Endothelial cell of umbilical vein (primary cell): ENCODE data around the gene CNTROB. TPM values are rescaled to one million over a fixed set of nuclear protein-coding genes. Genes with fewer than 3 reads are reported as not detected.

ENCODE experiments used
- BruUV-seq: library from RNA; stranded (reverse); fragments of 400-500 nt; replicated peaks from 2 replicates; lab custom pipeline; 2021; lab: Mats Ljungman, UMichigan
- CTCF ChIA-PET: fragments of 300-600, 350-600 bp; sonication (Branson Sonifier 250); formaldehyde crosslinking; loops from one replicate; lab custom pipeline; 2021; ENCODE audit warnings: antibody characterized with exemption, inconsistent platforms; lab: Charles Lee
- POLR2A ChIA-PET: fragments of 300-600, 350-600 bp; sonication (Branson Sonifier 250); formaldehyde crosslinking; loops from one replicate; lab custom pipeline; 2021; ENCODE audit warnings: antibody characterized with exemption, inconsistent platforms; lab: Charles Lee
- DNase-seq: peaks from one replicate; pipeline ENCODE4 v3.0.0-alpha.2; 2011; ENCODE audit warnings: low read depth, low spot score
- FAIRE-seq: peaks from 2 replicates; lab custom pipeline; 2011; peaks lifted over from hg19 to GRCh38; lab: Jason Lieb, UNC
- H2AFZ ChIP-seq: 2 replicates; pipeline ENCODE4 v1.6.0; 2012; ENCODE audit warnings: low read depth, low read length, control low read depth, inconsistent platforms
- H3K27ac ChIP-seq: 2 replicates; pipeline ENCODE4 v1.5.1; 2011; ENCODE audit warnings: low read depth, mild to moderate bottlenecking, control low read depth, low read length, moderate library complexity; ENCODE audit not compliant: insufficient read depth
- H3K27me3 ChIP-seq, 2 experiments: 2 replicates each; pipeline versions ENCODE4 v1.6.0 to v1.6.1; 2011; ENCODE audit warnings: low read length in 2 of 2, mixed read lengths in 1 of 2; ENCODE audit not compliant: control insufficient read depth in 2 of 2, insufficient read depth in 2 of 2
- H3K36me3 ChIP-seq, 2 experiments: 2 replicates in 1 of 2; 3 replicates in 1 of 2; pipeline ENCODE4 v1.5.1; 2011; ENCODE audit warnings: low read length in 2 of 2, mild to moderate bottlenecking in 1 of 2, moderate library complexity in 1 of 2; ENCODE audit not compliant: control insufficient read depth in 2 of 2, insufficient read depth in 2 of 2; ENCODE audit errors: extremely low read depth in 1 of 2
- H3K4me1 ChIP-seq: 3 replicates; pipeline ENCODE4 v1.5.1; 2011; ENCODE audit warnings: mild to moderate bottlenecking, low read length; ENCODE audit not compliant: control insufficient read depth, insufficient read depth; ENCODE audit errors: extremely low read depth
- H3K4me2 ChIP-seq: 2 replicates; pipeline ENCODE4 v1.6.1; 2011; ENCODE audit warnings: low read length, control low read depth, mixed read lengths; ENCODE audit not compliant: insufficient read depth
- H3K4me3 ChIP-seq, 3 experiments: fragments of 200-600 bp in 1 of 3; sonication (generic), shearing (Covaris generic) in 1 of 3; replicated peaks in 1 of 3; 2 replicates each; pipeline ENCODE4 v1.5.1; 2011 to 2016; ENCODE audit warnings: control low read depth in 3 of 3, low read length in 3 of 3, mild to moderate bottlenecking in 2 of 3, inconsistent platforms in 1 of 3, low read depth in 1 of 3, moderate library complexity in 1 of 3; ENCODE audit not compliant: insufficient read depth in 1 of 3
- H3K79me2 ChIP-seq: 2 replicates; pipeline ENCODE4 v1.6.0; 2012; ENCODE audit warnings: low read length, inconsistent platforms; ENCODE audit not compliant: control insufficient read depth, insufficient read depth
- H3K9ac ChIP-seq: replicated peaks from 2 replicates; pipeline ENCODE3; 2011; ENCODE audit warnings: low read length, control low read depth; ENCODE audit not compliant: insufficient read depth; ENCODE audit errors: extremely low read depth
- H3K9me1 ChIP-seq: replicated peaks from 3 replicates; pipeline ENCODE4 v1.6.0; 2011; ENCODE audit warnings: mild to moderate bottlenecking, low read length; ENCODE audit not compliant: control insufficient read depth, insufficient read depth; ENCODE audit errors: extremely low read depth
- H3K9me3 ChIP-seq: replicated peaks from 2 replicates; pipeline ENCODE4 v1.5.1; 2012; ENCODE audit warnings: low read length, inconsistent platforms; ENCODE audit not compliant: control insufficient read depth, insufficient read depth
- H4K20me1 ChIP-seq: replicated peaks from 2 replicates; pipeline ENCODE3; 2011; ENCODE audit warnings: mild to moderate bottlenecking, low read length; ENCODE audit not compliant: control insufficient read depth, insufficient read depth; ENCODE audit errors: extremely low read depth
- EZH2 ChIP-seq: IDR thresholded peaks from 2 replicates; pipeline ENCODE4 v1.6.1; 2012; ENCODE audit warnings: borderline replicate concordance, low read depth, mild to moderate bottlenecking, moderate library complexity, low read length, inconsistent platforms; ENCODE audit not compliant: severe bottlenecking
- FOS ChIP-seq: IDR thresholded peaks from 2 replicates; pipeline ENCODE4 v1.6.1; 2011; ENCODE audit warnings: mild to moderate bottlenecking, low read length, moderate library complexity, borderline replicate concordance; ENCODE audit not compliant: insufficient read depth
- GATA2 ChIP-seq: IDR thresholded peaks from 2 replicates; pipeline ENCODE4 v1.7.0; 2011; ENCODE audit warnings: low read depth, mild to moderate bottlenecking, moderate library complexity, mixed read lengths, low read length; ENCODE audit not compliant: insufficient read length, insufficient read depth
- JUN ChIP-seq: IDR thresholded peaks from 2 replicates; pipeline ENCODE4 v1.6.1; 2011; ENCODE audit warnings: borderline replicate concordance, low read depth; ENCODE audit not compliant: insufficient read length, insufficient read depth
- MAX ChIP-seq: IDR thresholded peaks from 2 replicates; pipeline ENCODE4 v1.6.1; 2011; ENCODE audit not compliant: insufficient read depth, insufficient read length
- MYC ChIP-seq: IDR thresholded peaks from one replicate; pipeline ENCODE4 v1.6.1; 2011; ENCODE audit warnings: mild to moderate bottlenecking, low read depth, low read length
- POLR2A ChIP-seq: IDR thresholded peaks from 2 replicates; pipeline ENCODE4 v1.6.1; 2012; ENCODE audit warnings: low read depth, mild to moderate bottlenecking, control low read depth, low read length
- POLR2AphosphoS5 ChIP-seq: IDR thresholded peaks from 2 replicates; pipeline ENCODE4 v1.6.1; 2012; ENCODE audit warnings: low read depth, mild to moderate bottlenecking, control low read depth, low read length, moderate library complexity; ENCODE audit not compliant: insufficient read depth
- dilution Hi-C: fragments of 300-500 bp; cut with MboI; formaldehyde crosslinking; loops from one replicate; pipeline ENCODE4 v1.15.0; 2019; ENCODE audit warnings: low sequenced_read_pairs; ENCODE audit not compliant: extremely low pct_ligation_motif_present
- intact Hi-C: fragments of 100-400 bp; cut with micrococcal nuclease; formaldehyde crosslinking; loops from one replicate; pipeline ENCODE4 v1.10.0; 2022
- polyA plus RNA-seq, 4 experiments: library from polyadenylated mRNA; depleted of rRNA in 3 of 4; stranded (reverse) in 3 of 4; unstranded in 1 of 4; fragments of >200 nt; gene quantifications; 2 replicates each; pipeline versions ENCODE4 v1.2.1 to v1.2.3, GENCODE V29; 2011 to 2012; ENCODE audit warnings: missing spikeins in 1 of 4
- total RNA-seq: library from RNA; stranded (reverse); gene quantifications from 2 replicates; pipeline ENCODE4 v1.2.3, GENCODE V29; 2021
- TF ChIP-seq, protein P1 (sequence below), 2 donors: IDR thresholded peaks; 1 replicate in 1 of 2; 2 replicates in 1 of 2; pipeline ENCODE4 v1.5.1; 2011; ENCODE audit warnings: low read length in 2 of 2, mild to moderate bottlenecking in 2 of 2, moderate library complexity in 2 of 2, control low read depth in 1 of 2, inconsistent platforms in 1 of 2, low read depth in 1 of 2; ENCODE audit not compliant: insufficient read depth in 1 of 2; ENCODE audit errors: extremely low read depth in 1 of 2

CNTROB gene
- total and polyA plus RNA-seq, 2 donors (not counting 3 experiments of a cell fraction or from before 2014, with no cell fraction given) = 24.9 to 47.2 TPM

DNA sequence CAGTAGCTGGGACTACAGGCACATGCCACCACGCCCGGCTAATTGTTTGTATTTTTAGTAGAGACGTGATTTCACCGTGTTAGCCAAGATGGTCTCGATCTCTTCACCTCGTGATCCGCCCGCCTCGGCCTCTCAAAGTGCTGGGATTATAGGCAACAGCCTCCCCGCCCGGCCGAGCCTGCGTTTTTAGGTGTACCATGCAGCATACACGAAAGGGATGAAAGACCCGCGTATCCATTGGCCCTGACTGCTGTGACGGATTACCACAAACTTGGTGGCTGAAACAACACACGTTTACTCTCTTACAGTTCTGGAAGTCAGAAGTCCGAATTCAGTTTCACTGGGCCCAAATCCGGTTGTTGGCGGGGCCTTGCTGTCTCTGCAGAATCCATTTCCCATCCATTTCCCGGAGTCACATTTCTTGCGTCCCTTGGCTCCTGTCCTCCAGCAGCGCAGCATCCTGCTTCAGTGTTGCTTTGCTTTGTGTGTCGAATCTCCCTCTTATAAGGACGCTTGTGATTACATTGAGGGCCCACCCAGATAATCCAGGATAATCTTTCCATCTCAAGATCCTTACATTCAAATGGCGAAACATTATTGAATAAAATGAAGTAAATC is 62.1 kb downstream of the CNTROB start:
- no peaks in the 10 kb centered on the region for H3K9me1 ChIP-seq
- peaks cover 9 to 17% of the 10 kb centered on the region in 2 experiments for H3K27me3 ChIP-seq
- ChIA-PET POLR2A (no interaction called here), CTCF (interaction anchor here (4.7 kb wide), 1 partner anchor 65 kb away, joined by 81 read pairs; no protein-coding TSS in a partner anchor)
- no peaks in the 10 kb centered on the region for H4K20me1 ChIP-seq
- H3K4me1 ChIP-seq = peaks cover 4% of the 10 kb centered on the region
- FAIRE-seq (no peak), DNase-seq (no peak)
- intact Hi-C loops = no loop called here
- dilution Hi-C loops = no loop called here
- H2AFZ ChIP-seq = no peak overlapping the region
- H3K4me2 ChIP-seq = no peak overlapping the region
- no peak overlapping the region for H3K9ac ChIP-seq
- no peak overlapping the region for H3K27ac ChIP-seq
- H3K9me3 ChIP-seq = no peaks in the 10 kb centered on the region
- no peaks in the 10 kb centered on the region for H3K36me3 ChIP-seq
- no TSS peak for BruUV-seq
- no peak overlapping the region for H3K4me3 ChIP-seq
- no peaks in the 10 kb centered on the region for H3K79me2 ChIP-seq
- TF ChIP-seq MAX (no peak), MYC (no peak), GATA2 (no peak), EZH2 (no peak), JUN (no peak), POLR2AphosphoS5 (no peak), FOS (no peak), POLR2A (no peak)
- TF ChIP-seq, protein P1, sequence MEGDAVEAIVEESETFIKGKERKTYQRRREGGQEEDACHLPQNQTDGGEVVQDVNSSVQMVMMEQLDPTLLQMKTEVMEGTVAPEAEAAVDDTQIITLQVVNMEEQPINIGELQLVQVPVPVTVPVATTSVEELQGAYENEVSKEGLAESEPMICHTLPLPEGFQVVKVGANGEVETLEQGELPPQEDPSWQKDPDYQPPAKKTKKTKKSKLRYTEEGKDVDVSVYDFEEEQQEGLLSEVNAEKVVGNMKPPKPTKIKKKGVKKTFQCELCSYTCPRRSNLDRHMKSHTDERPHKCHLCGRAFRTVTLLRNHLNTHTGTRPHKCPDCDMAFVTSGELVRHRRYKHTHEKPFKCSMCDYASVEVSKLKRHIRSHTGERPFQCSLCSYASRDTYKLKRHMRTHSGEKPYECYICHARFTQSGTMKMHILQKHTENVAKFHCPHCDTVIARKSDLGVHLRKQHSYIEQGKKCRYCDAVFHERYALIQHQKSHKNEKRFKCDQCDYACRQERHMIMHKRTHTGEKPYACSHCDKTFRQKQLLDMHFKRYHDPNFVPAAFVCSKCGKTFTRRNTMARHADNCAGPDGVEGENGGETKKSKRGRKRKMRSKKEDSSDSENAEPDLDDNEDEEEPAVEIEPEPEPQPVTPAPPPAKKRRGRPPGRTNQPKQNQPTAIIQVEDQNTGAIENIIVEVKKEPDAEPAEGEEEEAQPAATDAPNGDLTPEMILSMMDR (IDR thresholded peaks at IDR 0.05; ENCODE audit: extremely low read depth in 1 of 2, insufficient read depth in 1 of 2, low read depth in 1 of 2, low read length in 2 of 2) = no peak
